Endothelial cell of umbilical vein (primary cell): ENCODE measurements around the gene MAK. TPM values are rescaled to one million over a fixed set of nuclear protein-coding genes. Genes with fewer than 3 reads are reported as not detected.
"Not testable (repeated sequence)": the region's sequence is repeated elsewhere in the genome, so short reads cannot be mapped to it uniquely, and the experiment has no call there.

ENCODE experiments used
- BruUV-seq: library from RNA; stranded (reverse); fragments of 400-500 nt; replicated peaks from 2 replicates; lab custom pipeline; 2021; lab: Mats Ljungman, UMichigan
- CTCF ChIA-PET: fragments of 300-600, 350-600 bp; sonication (Branson Sonifier 250); formaldehyde crosslinking; loops from one replicate; lab custom pipeline; 2021; ENCODE audit warnings: antibody characterized with exemption, inconsistent platforms; lab: Charles Lee
- POLR2A ChIA-PET: fragments of 300-600, 350-600 bp; sonication (Branson Sonifier 250); formaldehyde crosslinking; loops from one replicate; lab custom pipeline; 2021; ENCODE audit warnings: antibody characterized with exemption, inconsistent platforms; lab: Charles Lee
- DNase-seq: peaks from one replicate; pipeline ENCODE4 v3.0.0-alpha.2; 2011; ENCODE audit warnings: low read depth, low spot score
- FAIRE-seq: peaks from 2 replicates; lab custom pipeline; 2011; peaks lifted over from hg19 to GRCh38; lab: Jason Lieb, UNC
- H2AFZ ChIP-seq: 2 replicates; pipeline ENCODE4 v1.6.0; 2012; ENCODE audit warnings: low read depth, low read length, control low read depth, inconsistent platforms
- H3K27ac ChIP-seq: 2 replicates; pipeline ENCODE4 v1.5.1; 2011; ENCODE audit warnings: low read depth, mild to moderate bottlenecking, control low read depth, low read length, moderate library complexity; ENCODE audit not compliant: insufficient read depth
- H3K27me3 ChIP-seq, 2 experiments: 2 replicates each; pipeline versions ENCODE4 v1.6.0 to v1.6.1; 2011; ENCODE audit warnings: low read length in 2 of 2, mixed read lengths in 1 of 2; ENCODE audit not compliant: control insufficient read depth in 2 of 2, insufficient read depth in 2 of 2
- H3K36me3 ChIP-seq, 2 experiments: 2 replicates in 1 of 2; 3 replicates in 1 of 2; pipeline ENCODE4 v1.5.1; 2011; ENCODE audit warnings: low read length in 2 of 2, mild to moderate bottlenecking in 1 of 2, moderate library complexity in 1 of 2; ENCODE audit not compliant: control insufficient read depth in 2 of 2, insufficient read depth in 2 of 2; ENCODE audit errors: extremely low read depth in 1 of 2
- H3K4me1 ChIP-seq: 3 replicates; pipeline ENCODE4 v1.5.1; 2011; ENCODE audit warnings: mild to moderate bottlenecking, low read length; ENCODE audit not compliant: control insufficient read depth, insufficient read depth; ENCODE audit errors: extremely low read depth
- H3K4me2 ChIP-seq: 2 replicates; pipeline ENCODE4 v1.6.1; 2011; ENCODE audit warnings: low read length, control low read depth, mixed read lengths; ENCODE audit not compliant: insufficient read depth
- H3K4me3 ChIP-seq, 3 experiments: fragments of 200-600 bp in 1 of 3; sonication (generic), shearing (Covaris generic) in 1 of 3; replicated peaks in 1 of 3; 2 replicates each; pipeline ENCODE4 v1.5.1; 2011 to 2016; ENCODE audit warnings: control low read depth in 3 of 3, low read length in 3 of 3, mild to moderate bottlenecking in 2 of 3, inconsistent platforms in 1 of 3, low read depth in 1 of 3, moderate library complexity in 1 of 3; ENCODE audit not compliant: insufficient read depth in 1 of 3
- H3K79me2 ChIP-seq: 2 replicates; pipeline ENCODE4 v1.6.0; 2012; ENCODE audit warnings: low read length, inconsistent platforms; ENCODE audit not compliant: control insufficient read depth, insufficient read depth
- H3K9ac ChIP-seq: replicated peaks from 2 replicates; pipeline ENCODE3; 2011; ENCODE audit warnings: low read length, control low read depth; ENCODE audit not compliant: insufficient read depth; ENCODE audit errors: extremely low read depth
- H3K9me1 ChIP-seq: replicated peaks from 3 replicates; pipeline ENCODE4 v1.6.0; 2011; ENCODE audit warnings: mild to moderate bottlenecking, low read length; ENCODE audit not compliant: control insufficient read depth, insufficient read depth; ENCODE audit errors: extremely low read depth
- H3K9me3 ChIP-seq: replicated peaks from 2 replicates; pipeline ENCODE4 v1.5.1; 2012; ENCODE audit warnings: low read length, inconsistent platforms; ENCODE audit not compliant: control insufficient read depth, insufficient read depth
- H4K20me1 ChIP-seq: replicated peaks from 2 replicates; pipeline ENCODE3; 2011; ENCODE audit warnings: mild to moderate bottlenecking, low read length; ENCODE audit not compliant: control insufficient read depth, insufficient read depth; ENCODE audit errors: extremely low read depth
- EZH2 ChIP-seq: IDR thresholded peaks from 2 replicates; pipeline ENCODE4 v1.6.1; 2012; ENCODE audit warnings: borderline replicate concordance, low read depth, mild to moderate bottlenecking, moderate library complexity, low read length, inconsistent platforms; ENCODE audit not compliant: severe bottlenecking
- MAX ChIP-seq: IDR thresholded peaks from 2 replicates; pipeline ENCODE4 v1.6.1; 2011; ENCODE audit not compliant: insufficient read depth, insufficient read length
- MYC ChIP-seq: IDR thresholded peaks from one replicate; pipeline ENCODE4 v1.6.1; 2011; ENCODE audit warnings: mild to moderate bottlenecking, low read depth, low read length
- POLR2AphosphoS5 ChIP-seq: IDR thresholded peaks from 2 replicates; pipeline ENCODE4 v1.6.1; 2012; ENCODE audit warnings: low read depth, mild to moderate bottlenecking, control low read depth, low read length, moderate library complexity; ENCODE audit not compliant: insufficient read depth
- dilution Hi-C: fragments of 300-500 bp; cut with MboI; formaldehyde crosslinking; loops from one replicate; pipeline ENCODE4 v1.15.0; 2019; ENCODE audit warnings: low sequenced_read_pairs; ENCODE audit not compliant: extremely low pct_ligation_motif_present
- intact Hi-C: fragments of 100-400 bp; cut with micrococcal nuclease; formaldehyde crosslinking; loops from one replicate; pipeline ENCODE4 v1.10.0; 2022
- polyA plus RNA-seq, 4 experiments: library from polyadenylated mRNA; depleted of rRNA in 3 of 4; stranded (reverse) in 3 of 4; unstranded in 1 of 4; fragments of >200 nt; gene quantifications; 2 replicates each; pipeline versions ENCODE4 v1.2.1 to v1.2.3, GENCODE V29; 2011 to 2012; ENCODE audit warnings: missing spikeins in 1 of 4
- total RNA-seq: library from RNA; stranded (reverse); gene quantifications from 2 replicates; pipeline ENCODE4 v1.2.3, GENCODE V29; 2021

MAK gene
- total and polyA plus RNA-seq, 2 donors (not counting 3 experiments of a cell fraction or from before 2014, with no cell fraction given), result not detected

- H3K4me2 ChIP-seq, result no peak overlapping the region
These were observed 44.4 kb upstream of the MAK start for GRCh38 chr6:10882657-10883171.

GRCh38 chr6:10882253-10882630, 43.9 kb upstream of the MAK start:
- BruUV-seq, H3K9ac ChIP-seq, CTCF ChIA-PET, DNase-seq, H3K4me1 ChIP-seq, H3K9me1 ChIP-seq, H2AFZ ChIP-seq, H3K36me3 ChIP-seq, H3K79me2 ChIP-seq, H3K4me2 ChIP-seq, H3K9me3 ChIP-seq, dilution Hi-C loops, intact Hi-C loops, H4K20me1 ChIP-seq, POLR2A ChIA-PET, FAIRE-seq, H3K27ac ChIP-seq, H3K4me3 ChIP-seq: not testable (repeated sequence)
- H3K27me3 ChIP-seq, result peaks cover 54 to 78% of the 10 kb centered on the region in 2 experiments

More at GRCh38 chr6:10882657-10883171, 44.4 kb upstream of the MAK start:
- no peak overlapping the region for H3K4me3 ChIP-seq
- no peaks in the 10 kb centered on the region for H4K20me1 ChIP-seq
- no peak overlapping the region for H3K9ac ChIP-seq
- H3K36me3 ChIP-seq, result no peaks in the 10 kb centered on the region
- no TSS peak for BruUV-seq
- H2AFZ ChIP-seq, result no peak overlapping the region
- no peaks in the 10 kb centered on the region for H3K9me3 ChIP-seq
- dilution Hi-C loops (no loop called here), intact Hi-C loops (no loop called here)
- ChIA-PET POLR2A (no interaction called here), CTCF (no interaction called here)
- H3K27me3 ChIP-seq, result peaks cover 59 to 83% of the 10 kb centered on the region in 2 experiments
- TF ChIP-seq MAX (no peak), POLR2AphosphoS5 (no peak), EZH2 (peak; percentile 8), MYC (no peak)
- H3K9me1 ChIP-seq, result no peaks in the 10 kb centered on the region
- H3K79me2 ChIP-seq, result no peaks in the 10 kb centered on the region
- peaks cover 3% of the 10 kb centered on the region for H3K4me1 ChIP-seq
- DNase-seq, result no peak
- FAIRE-seq, result no peak
- H3K27ac ChIP-seq, result no peak overlapping the region
